Left lung (tissue), 10 donors: ENCODE data around the gene ADCY7. TPM values are rescaled to one million over a fixed set of nuclear protein-coding genes. Genes with fewer than 3 reads are reported as not detected.

ENCODE experiments used
- ATAC-seq: fragments of 200-7000 bp; cut with Tn5 transposase; one replicate; pipeline ENCODE4 v1.9.1; 2020; ENCODE audit warnings: moderate library complexity
- DNase-seq, 4 donors: peaks; one replicate each; pipeline ENCODE4 v3.0.0-alpha.2; 2013 to 2020
- H3K27ac ChIP-seq, 2 donors: fragments of 200-600 bp; sonication (generic) in 1 of 2; one replicate each; pipeline versions ENCODE4 v1.5.0 to v1.8.0; 2020 to 2021
- H3K27me3 ChIP-seq, 2 donors: fragments of 200-600 bp; sonication (generic) in 1 of 2; one replicate each; pipeline versions ENCODE4 v1.5.0 to v1.8.0; 2020 to 2021
- H3K36me3 ChIP-seq, 2 donors: fragments of 200-600 bp; sonication (generic) in 1 of 2; one replicate each; pipeline versions ENCODE4 v1.5.0 to v1.8.0; 2020 to 2021
- H3K4me1 ChIP-seq, 2 donors: fragments of 200-600 bp; one replicate each; pipeline ENCODE4 v1.8.0; 2021
- H3K4me3 ChIP-seq, 2 donors: fragments of 200-600 bp; sonication (generic) in 1 of 2; one replicate each; pipeline versions ENCODE4 v1.5.0 to v1.8.0; 2020 to 2021; ENCODE audit warnings: mild to moderate bottlenecking in 1 of 2
- H3K9me3 ChIP-seq, 2 donors: fragments of 200-600 bp; sonication (generic) in 1 of 2; one replicate each; pipeline versions ENCODE4 v1.5.0 to v1.8.0; 2020 to 2021
- CTCF ChIP-seq, 2 donors: fragments of 200-600 bp; sonication (generic) in 1 of 2; IDR thresholded peaks; one replicate each; pipeline versions ENCODE4 v1.5.0 to v1.8.0; 2021; ENCODE audit warnings: antibody characterized with exemption in 2 of 2
- intact Hi-C, 2 donors: fragments of 100-400 bp; cut with DNase I; formaldehyde crosslinking; loops; one replicate each; pipeline versions ENCODE4 v1.11.2 to v1.14.2; 2022
- polyA plus RNA-seq, 6 donors: library from polyadenylated mRNA; unstranded; fragments of 120-200 nt; gene quantifications; one replicate each; pipeline ENCODE4 v1.2.1, GENCODE V29; 2013; ENCODE audit not compliant: insufficient read length in 6 of 6
- total RNA-seq, 2 donors: library from RNA; stranded (reverse); fragmentation: NEBNext Ultra II Directional; extraction: Animal tissue kit (Norgen Biotek cat#: 25700); gene quantifications; one replicate each; pipeline ENCODE4 v1.2.1, GENCODE V29; 2021
- donor health status: DM: no; HTN: yes; CAD: no.
- donor health status: DM: no; HTN: no; CAD: no.

The ADCY7 gene
- total and polyA plus RNA-seq, 8 donors = 23.5 to 116 (median 29.9) TPM

- Histone ChIP-seq H3K27me3 (no peaks in the 10 kb centered on the region), H3K36me3 (peaks cover 0 to 97% of the 10 kb centered on the region in 2 donors), H3K27ac (no peak overlapping the region), H3K9me3 (no peaks in the 10 kb centered on the region), H3K4me1 (peaks cover 3 to 21% of the 10 kb centered on the region in 2 donors), H3K4me3 (no peak overlapping the region)
- TF ChIP-seq CTCF (IDR thresholded peaks at IDR 0.05) = no peak
- DNase-seq (peak in 1 of 4 donors; percentile 58), ATAC-seq (no peak)
- intact Hi-C loops = no loop called here
Measured at GRCh38 chr16:50305441-50306061, 39.2 kb downstream of the ADCY7 start.

- Histone ChIP-seq H3K27me3 (no peaks in the 10 kb centered on the region), H3K9me3 (no peaks in the 10 kb centered on the region), H3K4me3 (no peak overlapping the region), H3K4me1 (peaks cover 3 to 17% of the 10 kb centered on the region in 2 donors), H3K27ac (no peak overlapping the region), H3K36me3 (peaks cover 0 to 97% of the 10 kb centered on the region in 2 donors)
- intact Hi-C loops = no loop called here
- no peak for ATAC-seq
- DNase-seq = peak in 1 of 4 donors; percentile 58
- no peak for TF ChIP-seq CTCF (IDR thresholded peaks at IDR 0.05)
Measured at GRCh38 chr16:50306287-50306686, 39.9 kb downstream of the ADCY7 start.

GRCh38 chr16:50308237-50308965 lies 42.0 kb downstream of the ADCY7 start:
- peaks cover 0 to 97% of the 10 kb centered on the region in 2 donors for H3K36me3 ChIP-seq
- no peak for TF ChIP-seq CTCF (IDR thresholded peaks at IDR 0.05)
- ATAC-seq (no peak), DNase-seq (peak in 1 of 4 donors; percentile 65)
- H3K27me3 ChIP-seq = no peaks in the 10 kb centered on the region
- peaks cover 7 to 13% of the 10 kb centered on the region in 2 donors for H3K4me1 ChIP-seq
- intact Hi-C loops = no loop called here
- H3K4me3 ChIP-seq = no peak overlapping the region
- no peaks in the 10 kb centered on the region for H3K9me3 ChIP-seq
- H3K27ac ChIP-seq = no peak overlapping the region

- no peaks in the 10 kb centered on the region for H3K27me3 ChIP-seq
- DNase-seq (peak in 1 of 4 donors; percentile 70), ATAC-seq (no peak)
- peaks cover 0 to 20% of the 10 kb centered on the region in 2 donors for H3K4me1 ChIP-seq
- no peak overlapping the region for H3K27ac ChIP-seq
- H3K4me3 ChIP-seq = no peak overlapping the region
- peaks cover 0 to 97% of the 10 kb centered on the region in 2 donors for H3K36me3 ChIP-seq
- TF ChIP-seq CTCF (IDR thresholded peaks at IDR 0.05) = no peak
- H3K9me3 ChIP-seq = no peaks in the 10 kb centered on the region
- intact Hi-C loops = no loop called here
Measured at GRCh38 chr16:50309156-50309526, 42.8 kb downstream of the ADCY7 start.

- Histone ChIP-seq H3K27me3 (no peaks in the 10 kb centered on the region), H3K4me3 (no peak overlapping the region), H3K27ac (no peak overlapping the region), H3K36me3 (peaks cover 0 to 97% of the 10 kb centered on the region in 2 donors), H3K9me3 (no peaks in the 10 kb centered on the region), H3K4me1 (peaks cover 0 to 19% of the 10 kb centered on the region in 2 donors)
- no peak for ATAC-seq
- DNase-seq = peak in 1 of 4 donors; percentile 45
- TF ChIP-seq CTCF (IDR thresholded peaks at IDR 0.05) = no peak
- intact Hi-C loops = no loop called here
Measured at GRCh38 chr16:50309527-50310307, 43.4 kb downstream of the ADCY7 start.
